Anterior cingulate cortex (tissue), 58 donors: ENCODE results near the gene CBFA2T2.
A peak's percentile ranks its signal among the peaks of the same experiment; 100 is the strongest.

Source experiments
- DNase-seq, 58 donors: peaks; one replicate each; lab custom pipeline; 2025; lab: John Stamatoyannopoulos, UW

The CBFA2T2 gene

DNA sequence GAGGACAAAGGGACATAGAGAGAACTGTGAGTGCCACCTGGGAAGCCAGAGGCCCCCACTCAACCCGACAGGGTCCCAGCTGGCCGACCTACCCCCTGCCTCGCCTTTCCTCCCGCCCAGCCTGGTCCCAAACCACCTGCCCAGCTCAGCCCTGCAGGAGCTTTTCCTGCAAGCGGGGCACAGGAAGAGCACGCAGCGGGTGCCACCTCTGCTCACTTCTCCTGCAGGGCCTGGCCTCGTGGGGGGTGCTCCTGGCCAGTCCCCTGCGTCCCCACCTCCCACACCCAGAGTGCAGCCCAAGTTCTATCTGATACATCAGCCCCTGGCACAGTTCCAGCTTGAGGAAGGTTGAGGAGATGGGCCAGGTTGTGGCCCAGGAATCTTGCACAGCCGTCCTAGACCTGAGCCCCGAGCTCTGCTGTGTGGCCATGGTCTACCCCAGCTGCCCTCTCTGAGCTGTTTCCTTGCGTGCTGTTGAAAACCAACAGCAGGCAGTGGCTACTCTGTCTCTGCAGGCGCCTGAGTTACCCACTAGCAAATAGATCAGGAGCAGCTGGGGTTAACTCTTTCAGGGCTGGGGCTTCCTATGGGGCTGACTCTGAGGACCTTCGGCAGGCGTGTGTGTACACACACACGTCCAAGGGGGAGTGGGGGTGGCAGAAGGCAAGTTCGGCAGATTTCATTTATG lies 182.7 kb downstream of the CBFA2T2 start:
- peak in 1 of 58 donors; percentile 11 for DNase-seq

DNA sequence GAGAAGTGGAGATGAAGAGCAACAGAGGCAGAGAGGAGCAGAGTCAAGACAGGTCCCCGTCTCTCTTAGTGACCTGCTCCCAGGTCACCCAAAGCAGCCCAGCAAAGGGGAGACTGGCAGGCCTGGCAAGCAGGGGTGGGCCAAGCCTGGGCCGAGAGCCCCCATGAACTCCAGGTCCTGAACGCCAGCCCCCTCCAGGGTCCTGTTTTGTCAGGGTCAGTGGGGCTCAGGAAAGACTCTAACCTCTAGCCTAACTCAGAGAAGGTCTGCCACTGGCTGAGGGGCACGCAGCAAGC lies 183.2 kb downstream of the CBFA2T2 start:
- no peak for DNase-seq

DNA sequence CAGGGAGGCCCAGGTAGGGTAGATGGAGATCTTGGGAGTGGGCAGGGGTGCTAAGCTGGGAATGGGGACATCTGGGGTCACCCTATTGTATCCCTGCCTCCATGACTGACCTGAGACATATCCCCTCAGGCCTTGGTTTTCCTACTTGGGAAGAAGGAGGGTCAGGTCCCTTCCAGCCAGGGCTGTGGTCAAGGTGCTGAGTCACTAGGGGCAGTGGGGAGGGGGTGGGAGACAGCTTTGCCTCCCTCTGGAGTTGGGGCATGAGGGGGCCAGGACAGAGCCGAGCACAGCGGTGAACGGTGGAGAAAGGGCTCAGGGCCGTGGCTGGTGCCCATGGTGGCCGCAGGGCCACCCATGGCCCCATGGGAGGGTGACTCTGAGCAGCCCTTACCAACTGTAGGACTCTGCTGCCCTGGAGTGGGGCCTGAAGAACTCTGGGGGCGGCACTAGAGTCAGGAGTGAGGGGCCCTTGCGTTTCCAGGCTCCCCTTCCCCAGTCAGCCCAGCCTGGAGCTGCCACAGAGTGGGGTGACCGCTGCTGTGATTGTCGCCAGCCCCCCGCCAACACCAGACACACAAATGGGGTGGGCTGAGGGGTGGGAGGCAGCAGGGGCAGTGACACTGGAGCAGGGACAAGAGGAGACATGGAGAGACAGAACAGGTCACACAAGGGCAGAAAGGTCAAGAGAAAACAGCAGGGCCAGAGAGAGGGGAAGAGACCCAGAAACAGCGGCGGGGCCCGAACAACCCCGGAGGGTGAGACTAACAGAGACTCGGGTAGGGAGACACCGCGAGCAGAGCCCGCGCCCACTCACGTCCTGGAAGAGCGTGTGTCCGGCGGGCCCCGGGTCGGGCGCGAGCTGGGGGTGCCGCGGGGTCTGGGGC lies 183.8 kb downstream of the CBFA2T2 start:
- DNase-seq: peak in 2 of 58 donors; percentile 42 to 48

DNA sequence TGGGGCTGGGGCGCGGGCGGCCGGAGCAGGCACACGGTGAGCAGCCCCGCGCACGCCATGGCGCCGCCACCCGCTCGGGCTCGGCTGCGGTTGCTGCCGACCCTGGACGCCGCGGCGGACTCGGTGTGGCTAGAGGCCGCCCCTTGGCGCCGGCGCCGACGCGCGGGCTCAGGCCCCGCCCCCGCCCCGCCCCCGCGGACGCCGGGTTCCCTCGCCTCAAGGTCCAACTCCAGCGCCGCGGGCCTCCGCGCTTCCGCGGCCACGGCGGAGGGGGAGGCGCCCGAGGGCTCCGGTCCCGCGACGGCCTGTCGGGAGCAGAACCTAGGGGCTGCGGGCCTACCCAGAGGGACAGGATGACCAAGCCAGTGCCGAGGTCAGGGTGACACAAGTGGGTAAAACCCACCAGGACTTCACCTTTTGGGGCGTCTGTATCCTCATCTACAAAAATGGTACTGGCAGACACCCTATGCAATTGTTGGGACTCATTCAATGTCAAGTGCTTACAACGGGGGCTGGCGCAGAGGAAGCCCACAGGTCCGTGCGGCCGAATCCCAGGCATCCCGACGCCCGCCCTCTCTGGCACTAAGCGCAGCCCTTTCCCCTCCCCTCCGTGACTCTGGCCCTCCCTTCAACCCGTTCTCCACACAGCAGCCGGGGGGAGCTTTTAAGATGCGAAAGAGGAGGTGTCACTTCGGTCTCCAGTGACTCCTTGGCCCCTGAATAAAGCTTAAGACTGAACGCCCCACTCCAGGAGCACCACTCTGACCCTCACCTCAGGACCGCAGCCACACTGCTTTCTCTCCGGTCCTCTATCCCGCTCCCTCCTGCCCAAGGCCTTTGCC lies 184.6 kb downstream of the CBFA2T2 start, which contains the start of gene NECAB3:
TSS of gene NECAB3 (minus strand) at position 135 of the 842 bp plus-strand sequence. CDS start at position 59, 76 bp downstream.
- DNase-seq: peak in 53 of 58 donors; percentile 40 to 83 (median 69)

DNA sequence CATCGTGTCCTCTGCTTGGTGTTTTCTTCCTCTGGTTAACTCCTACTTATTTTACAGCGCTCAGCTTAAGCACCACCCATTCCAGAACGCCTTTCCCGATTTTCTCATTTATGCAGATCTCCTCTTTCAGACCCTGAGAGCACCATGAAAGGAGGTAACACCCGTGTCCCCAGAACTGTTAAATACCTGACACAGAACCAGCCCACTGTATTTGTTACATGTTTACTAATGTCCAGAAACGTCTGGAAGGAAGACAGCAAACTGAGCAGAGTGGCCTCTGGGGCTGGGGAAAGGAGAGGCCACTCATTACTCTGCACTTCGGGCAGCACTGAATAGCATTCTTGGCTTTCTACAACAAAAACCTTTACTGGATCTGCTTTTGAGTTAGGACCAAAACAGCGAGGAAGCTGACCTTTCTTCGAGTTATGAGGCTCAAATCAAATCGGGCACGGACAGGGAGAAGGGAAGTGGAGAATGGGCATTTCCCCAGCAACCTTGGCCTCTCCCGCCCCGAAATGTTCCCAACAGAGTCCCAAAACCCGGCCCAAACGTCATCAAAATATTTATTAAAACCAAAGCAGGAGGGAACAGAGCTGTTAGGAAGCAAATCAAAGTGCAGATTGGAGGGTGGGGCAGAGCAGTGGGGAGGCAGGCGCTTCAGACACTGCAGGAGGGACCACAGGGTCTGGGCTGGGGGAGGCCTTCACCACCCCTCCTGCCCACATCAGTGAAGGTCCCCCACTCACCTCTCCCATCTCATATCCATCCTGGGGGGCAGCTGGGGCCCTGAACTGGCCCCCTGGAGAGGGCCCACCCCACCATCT lies 185.5 kb downstream of the CBFA2T2 start:
- DNase-seq: peak in 3 of 58 donors; percentile 17 to 37 (median 36)

DNA sequence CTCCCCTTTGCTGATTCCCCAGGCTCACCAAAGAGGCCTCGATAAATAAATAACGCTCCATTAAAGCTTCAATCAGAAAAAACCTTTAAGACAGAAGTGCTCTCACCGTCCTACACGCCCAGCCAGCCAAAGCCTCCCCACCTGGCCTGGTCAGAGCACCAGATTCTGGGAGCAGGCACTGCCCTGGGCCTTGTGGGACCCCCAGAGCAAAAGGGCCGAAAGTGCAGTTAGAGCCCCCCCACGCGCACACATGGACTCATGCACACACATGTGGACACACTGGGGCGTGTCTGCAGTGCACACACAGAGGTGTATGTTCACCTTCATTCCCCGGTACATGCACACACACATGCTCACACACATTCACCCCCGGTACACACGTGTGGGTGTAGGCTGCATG lies 186.2 kb downstream of the CBFA2T2 start:
- no peak for DNase-seq

DNA sequence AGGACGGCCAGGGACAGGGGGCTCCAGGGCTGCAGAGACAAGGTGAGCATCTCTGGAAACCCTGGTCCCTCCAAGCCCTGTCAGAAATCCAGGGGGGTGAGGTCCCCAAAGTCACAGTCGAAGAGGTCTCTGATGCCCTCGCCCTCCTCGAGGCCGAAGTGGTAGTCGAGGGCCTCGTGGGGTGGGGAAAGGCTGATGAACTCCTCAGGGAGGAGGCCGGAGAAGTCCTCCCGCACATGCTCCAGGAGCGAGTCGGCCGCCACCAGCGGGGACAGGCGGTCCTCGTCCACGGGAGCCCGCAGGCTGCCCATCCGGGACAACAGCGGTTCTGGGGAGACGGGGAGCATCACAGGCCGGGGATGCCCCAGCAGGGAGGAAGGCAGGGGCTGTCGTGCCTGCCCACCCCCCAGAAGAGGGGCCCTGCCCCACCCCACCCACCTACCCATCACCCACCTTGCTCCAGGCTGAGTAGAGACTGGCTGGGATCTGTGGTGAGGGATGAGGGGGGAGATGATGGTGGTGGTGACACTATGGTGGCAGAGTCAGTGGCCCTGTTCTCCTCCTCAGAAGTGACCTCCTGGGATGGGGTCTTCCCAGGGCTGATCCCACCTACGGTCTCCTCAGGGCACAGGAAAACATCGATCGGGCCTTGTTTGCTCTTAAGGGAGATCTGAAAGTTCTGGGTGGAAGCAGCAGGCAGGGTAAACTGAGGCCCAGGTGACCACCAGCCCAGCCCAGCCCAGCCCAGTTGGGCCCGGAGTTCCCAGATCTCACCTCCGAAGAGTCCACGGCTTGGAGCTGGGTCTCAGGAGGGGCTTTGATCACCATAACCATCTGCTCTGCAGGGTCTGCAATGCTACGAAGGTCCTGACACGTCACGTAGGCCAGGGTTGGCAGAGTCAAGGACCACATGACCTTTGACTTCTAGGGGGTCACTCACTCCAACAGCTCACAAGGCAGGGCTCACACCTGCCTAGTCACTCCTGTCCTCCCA lies 187.1 kb downstream of the CBFA2T2 start:
- no peak for DNase-seq

DNA sequence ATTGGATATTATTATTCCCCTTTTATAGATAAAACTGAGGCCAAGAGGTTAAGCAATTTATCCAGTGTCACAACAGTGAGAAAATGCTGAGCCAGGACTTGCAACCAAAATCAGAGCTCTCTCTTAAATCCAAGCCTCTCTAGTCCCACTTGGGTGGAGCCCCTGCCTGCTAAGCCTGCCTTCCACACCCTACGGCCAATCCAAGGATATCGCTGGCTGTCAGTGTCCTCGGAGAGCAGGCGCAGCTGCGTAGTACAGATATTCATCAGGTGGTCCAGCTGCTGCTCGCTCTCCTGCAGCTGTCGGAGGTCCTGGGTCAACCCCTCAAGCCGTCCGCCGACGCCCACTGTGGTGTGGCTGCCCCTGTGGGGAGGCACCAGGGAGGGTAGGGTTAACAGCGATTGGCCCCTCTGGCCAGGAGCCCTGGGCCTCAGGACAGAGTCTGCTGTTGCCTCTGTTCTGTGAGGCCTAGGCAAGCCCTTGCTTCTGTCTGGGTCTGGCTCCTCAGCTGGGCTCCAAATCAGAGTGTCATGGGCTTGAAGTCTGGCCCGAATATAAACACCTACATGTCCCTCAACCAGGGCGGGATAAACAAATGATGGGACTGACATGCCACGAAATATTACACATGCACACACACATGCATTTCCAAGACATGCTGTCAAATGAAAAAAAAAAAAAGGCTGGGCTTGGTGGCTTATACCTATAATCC lies 188.3 kb downstream of the CBFA2T2 start:
- no peak for DNase-seq

DNA sequence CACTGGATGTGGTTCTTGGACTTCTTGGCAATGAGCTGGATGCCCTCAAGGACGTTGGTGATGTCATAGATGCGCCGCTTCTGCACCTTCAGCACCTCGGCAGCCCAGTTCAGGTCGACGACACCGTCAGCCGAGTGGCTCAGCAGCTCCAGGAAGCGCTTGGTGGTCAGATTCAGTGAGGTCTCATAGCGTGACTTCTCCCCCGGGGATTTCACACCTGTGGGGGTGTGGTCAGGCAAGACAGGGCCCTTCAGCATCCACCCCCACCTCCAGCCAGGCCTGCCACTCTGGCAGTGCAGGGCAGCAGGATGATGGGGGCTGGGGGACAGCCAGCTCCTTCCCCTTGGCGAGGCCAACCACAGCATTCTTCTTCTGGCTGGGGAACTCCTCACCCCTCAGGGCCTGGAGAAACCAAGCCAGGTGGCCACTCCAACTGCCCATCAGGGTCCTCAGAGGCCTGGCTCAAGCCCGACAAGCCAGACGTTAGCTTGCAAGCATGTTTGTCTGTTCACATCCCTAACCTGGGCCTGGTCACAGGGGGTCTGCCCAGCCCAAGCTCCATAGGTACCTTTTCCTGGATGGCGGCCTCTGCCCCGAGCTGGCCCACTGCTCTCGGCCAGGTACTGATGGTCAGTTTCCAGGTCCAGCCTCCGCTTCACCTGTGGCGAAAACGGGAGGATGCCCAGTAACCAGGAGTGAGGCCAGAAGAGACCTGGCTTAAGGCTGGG lies 190.0 kb downstream of the CBFA2T2 start:
- no peak for DNase-seq

DNA sequence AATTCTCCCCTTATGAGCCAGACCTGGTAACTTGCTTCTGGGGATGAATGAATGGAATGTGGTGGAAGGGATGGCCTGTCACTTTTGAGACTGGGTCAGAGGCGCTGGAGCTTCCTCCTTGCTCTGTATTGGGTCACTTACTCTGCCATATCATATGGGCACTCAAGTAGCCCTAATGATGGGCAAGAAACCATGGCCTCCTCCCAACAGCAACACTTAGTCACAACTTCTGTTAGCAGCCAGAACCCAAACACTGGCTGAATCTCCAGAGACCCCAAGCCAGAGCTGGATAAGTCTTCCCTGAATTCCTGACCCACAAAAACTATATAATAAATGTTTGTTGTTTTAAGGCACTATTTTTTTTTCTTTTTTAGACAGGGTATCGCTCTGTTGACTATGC lies 190.8 kb downstream of the CBFA2T2 start:
- no peak for DNase-seq

DNA sequence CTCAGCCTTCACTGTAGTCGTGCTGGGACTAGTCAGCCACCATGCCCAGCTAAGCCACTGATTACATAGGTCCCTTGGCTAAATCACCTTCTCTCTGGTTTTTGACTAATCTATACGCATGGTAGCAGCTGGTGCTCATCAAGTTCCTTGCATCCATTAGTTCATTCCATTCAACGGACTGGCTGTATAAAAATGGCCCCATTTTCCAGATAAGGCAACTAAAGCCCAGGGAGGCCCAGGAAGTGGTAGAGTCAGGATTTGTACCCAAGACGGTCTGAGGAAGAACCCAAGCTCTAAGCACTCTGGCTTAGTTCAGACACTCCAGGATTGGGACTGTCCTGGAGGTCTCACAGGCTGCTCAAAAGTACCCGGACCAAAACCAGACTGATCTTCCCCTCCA lies 191.4 kb downstream of the CBFA2T2 start:
- DNase-seq: no peak

DNA sequence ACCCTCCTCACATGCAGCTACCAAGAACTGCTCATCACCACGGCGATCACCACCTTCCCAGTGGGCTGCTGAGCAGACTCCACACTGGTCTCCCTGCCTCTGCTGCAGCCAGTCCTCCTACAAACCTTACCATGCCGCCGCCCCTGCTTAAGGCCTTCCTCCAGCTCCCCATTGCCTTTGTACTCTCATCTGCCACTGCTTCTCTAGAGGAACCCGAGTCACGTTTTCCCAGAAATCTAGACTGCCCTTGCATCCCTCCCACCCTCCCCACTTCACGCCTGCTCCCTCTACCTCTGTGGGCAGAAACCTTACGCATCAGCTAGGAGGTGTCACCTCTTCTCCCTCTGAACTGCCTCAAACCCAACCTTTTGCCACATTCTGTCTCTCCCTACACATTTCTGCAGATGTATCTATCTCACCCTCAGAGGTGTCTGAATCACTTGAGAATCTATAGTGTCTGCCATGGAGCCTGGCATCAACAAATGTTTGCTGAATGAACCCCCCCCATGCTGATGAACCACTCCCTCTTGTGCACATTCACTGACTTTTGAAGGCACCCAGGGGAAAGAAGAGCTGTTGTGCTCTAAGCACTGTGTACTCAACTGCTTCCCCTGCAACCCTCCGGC lies 191.9 kb downstream of the CBFA2T2 start:
- DNase-seq: peak in 1 of 58 donors; percentile 1

DNA sequence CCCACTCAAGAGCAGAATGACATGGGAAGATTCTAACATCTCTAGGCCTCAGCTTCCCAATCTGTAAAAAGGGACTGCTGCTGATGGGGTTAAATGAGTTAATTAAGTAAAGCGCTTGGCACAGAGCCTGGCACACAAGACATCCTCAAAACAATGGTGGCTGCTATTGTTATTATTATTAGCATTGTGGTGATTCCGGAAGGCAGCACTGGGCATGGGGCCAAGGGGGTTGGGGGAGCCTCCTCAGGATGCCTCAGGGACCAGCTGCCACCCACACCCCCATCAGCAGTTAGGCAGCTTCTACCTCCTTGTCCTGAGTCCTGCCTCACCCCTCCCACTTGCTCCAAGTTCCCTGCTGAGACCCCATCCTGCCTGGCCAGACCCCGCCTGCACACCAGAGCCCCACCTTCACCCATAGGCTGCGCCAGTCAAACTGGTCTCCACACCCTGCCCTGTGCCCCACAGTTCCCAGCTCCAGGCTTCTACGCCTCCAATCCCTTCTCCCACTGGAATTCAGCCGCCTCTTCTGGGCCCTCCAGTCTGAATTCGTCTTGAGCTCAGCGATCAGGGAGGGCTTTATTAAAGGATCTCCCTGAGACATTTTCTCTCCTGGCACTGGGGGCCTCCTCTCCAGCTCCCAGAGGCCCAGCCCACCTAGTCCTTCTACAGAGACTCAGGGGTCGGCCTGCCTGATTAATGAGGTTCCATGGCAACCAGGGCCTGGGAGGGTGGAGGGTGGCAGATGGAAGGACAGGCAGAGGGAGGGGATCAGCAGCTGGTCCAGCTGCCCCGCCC lies 194.8 kb downstream of the CBFA2T2 start:
- DNase-seq: peak in 1 of 58 donors; percentile 42

DNA sequence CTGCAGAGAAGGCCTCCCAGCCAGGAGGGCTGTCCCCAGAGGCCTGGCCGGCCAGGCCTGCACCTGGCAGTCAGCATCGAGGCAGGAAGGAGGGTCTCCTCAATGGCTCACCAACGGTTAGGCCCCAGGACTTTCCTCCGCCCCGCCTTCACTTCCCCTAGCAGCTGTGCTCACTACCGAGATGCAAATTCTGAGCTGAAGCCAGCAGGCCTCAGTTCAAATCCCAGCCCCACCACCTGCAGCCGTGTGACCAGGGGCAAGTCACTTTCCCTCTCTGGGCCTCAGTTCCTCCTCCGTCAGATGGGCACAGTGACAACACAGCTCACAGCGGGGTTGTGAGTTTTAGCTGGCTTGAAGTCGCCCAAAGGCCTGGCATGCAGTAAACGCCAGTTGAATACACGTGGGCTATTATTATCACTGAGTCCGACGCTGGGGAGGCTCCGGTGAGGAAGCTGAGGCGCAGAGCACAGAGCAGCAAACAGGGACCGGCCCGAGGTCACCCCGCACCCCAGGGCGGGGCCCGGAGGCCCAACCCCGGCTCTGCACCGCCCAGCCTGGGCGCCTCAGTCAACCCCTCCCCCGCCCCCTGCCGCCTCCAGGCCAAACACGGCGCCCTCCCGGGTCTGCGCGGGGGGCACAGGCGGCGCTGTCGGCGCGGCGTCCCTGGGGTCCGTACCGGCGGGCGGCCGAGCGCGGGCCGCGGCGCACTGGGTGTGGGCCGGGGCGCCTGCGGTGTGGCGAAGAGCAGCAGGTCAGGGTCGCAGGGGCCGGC lies 195.6 kb downstream of the CBFA2T2 start:
- DNase-seq: no peak
